Activated T-helper 9 cell treated with anti-CD3 and anti-CD28 coated beads, Interleukin-2, amount 50 U/mL, for 16 hours (primary cell): ENCODE data around the gene TRIM58.

Source experiments
- DNase-seq: peaks from one replicate; pipeline ENCODE4 v3.0.0-alpha.2; 2020; ENCODE audit warnings: low read depth

TRIM58 gene, protein sequence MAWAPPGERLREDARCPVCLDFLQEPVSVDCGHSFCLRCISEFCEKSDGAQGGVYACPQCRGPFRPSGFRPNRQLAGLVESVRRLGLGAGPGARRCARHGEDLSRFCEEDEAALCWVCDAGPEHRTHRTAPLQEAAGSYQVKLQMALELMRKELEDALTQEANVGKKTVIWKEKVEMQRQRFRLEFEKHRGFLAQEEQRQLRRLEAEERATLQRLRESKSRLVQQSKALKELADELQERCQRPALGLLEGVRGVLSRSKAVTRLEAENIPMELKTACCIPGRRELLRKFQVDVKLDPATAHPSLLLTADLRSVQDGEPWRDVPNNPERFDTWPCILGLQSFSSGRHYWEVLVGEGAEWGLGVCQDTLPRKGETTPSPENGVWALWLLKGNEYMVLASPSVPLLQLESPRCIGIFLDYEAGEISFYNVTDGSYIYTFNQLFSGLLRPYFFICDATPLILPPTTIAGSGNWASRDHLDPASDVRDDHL

DNA sequence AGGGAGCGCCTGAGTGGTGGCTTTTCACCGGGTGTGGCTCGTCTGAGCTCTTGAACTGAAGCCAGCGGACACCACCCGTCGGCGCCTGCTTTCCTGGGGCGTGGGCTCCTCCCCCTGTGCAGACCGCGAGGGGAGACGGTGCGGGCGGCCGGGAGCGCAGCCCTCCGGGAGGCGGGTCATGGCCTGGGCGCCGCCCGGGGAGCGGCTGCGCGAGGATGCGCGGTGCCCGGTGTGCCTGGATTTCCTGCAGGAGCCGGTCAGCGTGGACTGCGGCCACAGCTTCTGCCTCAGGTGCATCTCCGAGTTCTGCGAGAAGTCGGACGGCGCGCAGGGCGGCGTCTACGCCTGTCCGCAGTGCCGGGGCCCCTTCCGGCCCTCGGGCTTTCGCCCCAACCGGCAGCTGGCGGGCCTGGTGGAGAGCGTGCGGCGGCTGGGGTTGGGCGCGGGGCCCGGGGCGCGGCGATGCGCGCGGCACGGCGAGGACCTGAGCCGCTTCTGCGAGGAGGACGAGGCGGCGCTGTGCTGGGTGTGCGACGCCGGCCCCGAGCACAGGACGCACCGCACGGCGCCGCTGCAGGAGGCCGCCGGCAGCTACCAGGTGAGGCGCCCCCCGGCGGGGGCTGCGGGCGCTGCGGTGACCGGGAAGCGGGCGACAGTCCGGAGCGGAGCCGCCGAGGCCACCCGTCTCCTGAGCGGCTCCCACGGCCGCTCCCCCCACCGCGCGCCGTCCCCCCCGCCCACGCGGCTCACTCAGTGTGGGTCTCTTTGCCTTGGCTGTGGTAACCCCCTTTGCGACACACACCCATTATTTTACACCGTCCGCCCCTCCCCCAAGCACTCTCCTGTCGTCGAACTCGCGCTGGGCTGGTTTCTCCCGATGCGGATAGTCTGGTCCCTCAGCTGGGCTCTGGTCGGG lies at the start of gene TRIM58:
TSS of gene TRIM58 (plus strand) at position 119 of the 916 bp plus-strand sequence. CDS start at position 179, 60 bp downstream.
- no peak for DNase-seq

DNA sequence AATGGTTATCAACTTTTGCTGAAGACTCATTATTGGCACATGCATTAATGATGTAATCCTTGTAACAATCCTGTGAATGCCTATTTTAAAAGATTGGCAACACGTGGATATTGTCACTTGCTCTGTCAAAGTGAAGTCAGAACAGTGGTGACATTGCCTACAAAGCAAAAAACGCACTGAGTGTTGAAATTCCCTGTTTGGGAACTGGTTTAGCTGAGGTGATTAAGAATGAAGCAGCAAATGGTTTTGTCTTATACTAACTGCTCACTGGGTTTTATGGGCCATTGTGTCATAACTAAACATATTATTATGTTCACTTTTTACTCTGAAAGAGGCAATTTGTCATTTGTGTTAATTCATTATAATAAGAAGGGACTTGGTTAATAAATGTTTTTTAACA lies 44.4 kb upstream of the TRIM58 start:
- DNase-seq, result no peak

GRCh38 chr1:247822060-247822459 lies 34.9 kb upstream of the TRIM58 start:
- DNase-seq, result no peak

GRCh38 chr1:247824023-247824422 lies 33.0 kb upstream of the TRIM58 start, which contains the start of gene OR14A16:
OR14A16 (minus strand) TSS chr1:247824119; CDS start chr1:247815729, 8,390 bp downstream.
- no peak for DNase-seq

GRCh38 chr1:247825362-247825761 lies 31.6 kb upstream of the TRIM58 start:
- no peak for DNase-seq

GRCh38 chr1:247829656-247830055 lies 27.3 kb upstream of the TRIM58 start:
- DNase-seq, result no peak

GRCh38 chr1:247833601-247834000 lies 23.4 kb upstream of the TRIM58 start:
- DNase-seq, result no peak

DNA sequence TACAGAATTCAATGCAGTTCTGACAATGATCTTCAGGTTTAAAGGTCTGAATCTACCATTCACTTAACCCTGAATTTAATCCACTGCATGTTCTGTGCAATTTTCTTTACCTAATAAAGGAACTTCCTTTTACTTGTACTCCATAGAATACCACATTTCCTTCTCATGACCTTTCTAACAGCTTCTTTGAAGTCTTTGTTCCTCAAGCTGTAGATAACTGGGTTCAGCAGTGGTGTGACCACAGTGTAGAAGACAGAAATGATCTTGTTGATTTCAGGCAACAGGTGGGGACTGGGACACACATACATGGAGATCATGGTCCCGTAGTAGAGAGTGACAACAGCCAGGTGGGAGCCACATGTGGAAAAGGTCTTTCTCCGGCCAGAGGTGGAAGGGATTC lies 16.2 kb upstream of the TRIM58 start:
- no peak for DNase-seq

- no peak for DNase-seq
These were observed 15.2 kb upstream of the TRIM58 start, which contains the start of gene OR11L1 for GRCh38 chr1:247841796-247842195. OR11L1 (minus strand) TSS chr1:247841896; CDS start chr1:247841896, 0 bp downstream.

DNA sequence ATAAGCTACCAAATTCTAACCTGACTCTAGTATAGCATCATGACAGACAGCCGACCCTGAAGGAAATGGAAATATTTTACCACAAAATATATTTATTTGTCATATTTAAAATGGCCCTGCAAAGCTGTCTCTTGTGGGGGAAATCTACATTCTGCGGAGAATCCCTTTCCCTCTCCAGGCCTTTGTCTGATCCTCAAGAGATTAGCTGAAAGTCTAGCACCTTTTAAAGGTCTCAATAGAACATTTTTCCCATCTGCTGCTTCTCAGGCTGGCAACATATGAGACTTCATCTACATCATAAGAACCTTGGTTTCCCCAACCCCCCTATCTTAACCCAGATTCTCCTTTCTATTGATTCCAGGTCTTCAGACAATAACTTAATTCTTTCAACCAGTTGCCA lies 13.6 kb upstream of the TRIM58 start:
- no peak for DNase-seq

- no peak for DNase-seq
These were observed 11.8 kb upstream of the TRIM58 start for GRCh38 chr1:247845011-247845692.

- no peak for DNase-seq
These were observed 11.3 kb upstream of the TRIM58 start for GRCh38 chr1:247845693-247846017.

DNA sequence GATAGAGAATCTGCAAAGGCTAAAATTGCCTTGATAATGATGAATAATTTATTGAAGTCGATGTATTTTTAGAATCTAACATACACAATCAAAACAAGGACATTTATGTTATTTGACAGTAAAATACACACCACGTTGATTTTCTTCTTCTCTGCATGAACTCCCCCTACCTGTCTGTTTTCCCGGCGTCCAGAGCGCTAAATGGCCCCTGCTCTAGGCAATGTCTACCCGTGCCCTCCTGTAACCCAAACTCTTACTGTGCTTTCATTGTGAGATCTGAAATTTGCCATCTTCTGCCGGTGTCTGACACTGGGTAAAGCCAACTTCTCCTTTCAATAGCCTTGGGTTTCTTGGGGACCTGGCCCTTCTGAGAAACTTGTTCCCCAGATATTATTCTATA lies 8.6 kb upstream of the TRIM58 start:
- DNase-seq, result no peak

DNA sequence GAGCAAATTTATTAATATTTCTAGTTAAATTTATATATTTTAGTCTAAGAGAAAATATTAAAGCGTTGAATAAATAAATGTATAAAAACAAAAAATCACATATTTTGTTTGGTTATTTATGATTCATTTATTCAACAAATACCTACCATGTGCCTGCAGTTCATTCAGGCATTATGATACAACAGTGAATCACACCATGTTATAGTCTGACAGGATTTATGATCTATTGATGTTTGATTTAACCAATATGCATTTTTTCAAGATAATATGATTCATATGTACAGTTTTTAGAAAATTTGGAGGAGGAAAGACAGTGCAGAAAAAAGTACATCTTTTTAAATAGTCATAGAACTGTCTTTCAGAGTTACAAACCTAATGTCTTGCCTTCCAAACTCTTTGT lies 7.4 kb upstream of the TRIM58 start:
- DNase-seq, result no peak

GRCh38 chr1:247854899-247855545 lies 2.0 kb upstream of the TRIM58 start:
- no peak for DNase-seq

GRCh38 chr1:247855911-247856310 lies 1.1 kb upstream of the TRIM58 start:
- no peak for DNase-seq

DNA sequence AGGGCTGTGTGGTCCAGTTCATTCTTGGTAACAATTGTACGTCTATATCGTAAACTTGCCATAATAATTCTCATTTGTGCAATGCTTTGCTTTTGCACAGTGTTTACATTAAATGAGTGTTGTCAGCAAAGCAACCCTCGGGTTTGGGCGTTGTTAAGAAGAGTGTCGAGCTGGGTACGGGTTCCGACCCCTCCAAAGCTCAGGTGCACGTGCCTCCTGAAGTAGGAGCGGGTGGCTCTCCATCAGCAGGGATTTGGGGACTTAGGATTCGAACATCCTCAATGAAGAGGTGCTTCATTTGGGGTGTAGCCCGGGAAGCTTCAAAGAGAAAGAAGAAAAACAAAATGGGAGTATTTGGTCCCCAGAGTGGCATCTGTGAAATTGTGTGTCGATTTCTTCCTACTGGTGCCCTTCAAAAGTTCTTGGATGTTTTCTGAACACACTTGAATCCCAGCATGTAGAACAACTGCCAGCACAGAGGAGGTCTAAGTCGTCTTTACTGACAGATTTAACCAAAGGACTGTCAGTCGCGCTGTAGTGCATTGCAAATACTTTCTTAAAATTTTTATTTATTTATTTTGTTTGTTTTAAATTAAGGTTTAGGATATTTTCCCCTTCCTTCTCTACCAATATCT lies 1.1 kb downstream of the TRIM58 start:
- no peak for DNase-seq

- DNase-seq, result no peak
These were observed 5.8 kb downstream of the TRIM58 start for GRCh38 chr1:247862756-247863155.

DNA sequence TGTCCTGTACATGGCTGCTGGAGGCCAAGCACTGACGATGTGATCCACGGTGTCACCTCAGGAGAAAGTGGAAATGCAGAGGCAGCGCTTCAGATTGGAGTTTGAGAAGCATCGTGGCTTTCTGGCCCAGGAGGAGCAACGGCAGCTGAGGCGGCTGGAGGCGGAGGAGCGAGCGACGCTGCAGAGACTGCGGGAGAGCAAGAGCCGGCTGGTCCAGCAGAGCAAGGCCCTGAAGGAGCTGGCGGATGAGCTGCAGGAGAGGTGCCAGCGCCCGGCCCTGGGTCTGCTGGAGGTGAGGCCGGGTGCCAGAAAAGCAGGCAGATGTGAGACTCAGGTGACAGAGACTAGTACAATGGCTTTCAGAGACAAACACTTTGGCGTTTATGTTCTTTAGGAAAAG lies 7.7 kb downstream of the TRIM58 start:
- DNase-seq, result no peak

- DNase-seq, result no peak
These were observed 8.4 kb downstream of the TRIM58 start for GRCh38 chr1:247865416-247865815.

DNA sequence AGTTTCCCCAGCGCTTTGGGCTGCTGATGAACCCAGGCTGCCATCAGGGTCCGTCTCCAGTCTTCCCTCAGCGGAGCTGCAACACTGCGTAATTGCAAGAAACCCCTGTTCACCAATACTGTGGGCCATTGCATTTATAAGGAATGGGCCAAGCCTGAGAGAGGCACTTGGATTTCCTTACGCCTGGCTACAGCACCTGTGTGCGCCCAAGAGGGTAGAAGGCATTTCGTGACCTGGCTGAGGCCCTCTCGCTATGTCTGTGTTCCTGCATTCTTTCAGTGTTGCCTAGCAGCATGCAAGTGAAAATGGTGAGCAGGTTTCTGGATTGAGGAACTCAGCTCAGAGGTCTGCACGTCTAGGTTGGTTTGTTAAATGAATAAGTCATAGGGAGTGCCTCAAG lies 26.4 kb downstream of the TRIM58 start:
- no peak for DNase-seq
